ENCODE results near the gene MTHFD2.
A peak's percentile ranks its signal among the peaks of the same experiment; 100 is the strongest.

MTHFD2 gene

GRCh38 chr2:74198461-74199274 is at the start of gene MTHFD2:
Gene MTHFD2 (plus strand): TSS chr2:74198615. CDS start chr2:74198642, 27 bp downstream.
- Histone ChIP-seq H3K27me3 (ENCODE audit: control insufficient read depth, insufficient read depth, low read length) (no peaks in the 10 kb centered on the region), H3K4me1 (ENCODE audit: control insufficient read depth, insufficient read depth, low read length) (peaks cover 5% of the 10 kb centered on the region), H3K9ac (ENCODE audit: low read length) (peak within 1 kb of the TSS; percentile 89), H3K4me3 (ENCODE audit: low read length) (peak within 1 kb of the TSS; percentile 93), H3K36me3 (ENCODE audit: control insufficient read depth, insufficient read depth, low read length) (no peaks in the 10 kb centered on the region), H3K9me3 (ENCODE audit: control insufficient read depth, low read length) (no peaks in the 10 kb centered on the region)

GRCh38 chr2:74149247-74149525 is 49.2 kb upstream of the MTHFD2 start:
- no peaks in the 10 kb centered on the region for H3K36me3 ChIP-seq (ENCODE audit: control insufficient read depth, insufficient read depth, low read length)
- H3K4me1 ChIP-seq (ENCODE audit: control insufficient read depth, insufficient read depth, low read length): peaks cover 20% of the 10 kb centered on the region
- no peak overlapping the region for H3K4me3 ChIP-seq (ENCODE audit: low read length)
- no peaks in the 10 kb centered on the region for H3K9me3 ChIP-seq (ENCODE audit: control insufficient read depth, low read length)
- no peak overlapping the region for H3K9ac ChIP-seq (ENCODE audit: low read length)
- no peaks in the 10 kb centered on the region for H3K27me3 ChIP-seq (ENCODE audit: control insufficient read depth, insufficient read depth, low read length)

- H3K4me3 ChIP-seq (ENCODE audit: low read length): no peak overlapping the region
- no peaks in the 10 kb centered on the region for H3K36me3 ChIP-seq (ENCODE audit: control insufficient read depth, insufficient read depth, low read length)
- H3K9ac ChIP-seq (ENCODE audit: low read length): no peak overlapping the region
- H3K27me3 ChIP-seq (ENCODE audit: control insufficient read depth, insufficient read depth, low read length): no peaks in the 10 kb centered on the region
- H3K4me1 ChIP-seq (ENCODE audit: control insufficient read depth, insufficient read depth, low read length): peaks cover 20% of the 10 kb centered on the region
- no peaks in the 10 kb centered on the region for H3K9me3 ChIP-seq (ENCODE audit: control insufficient read depth, low read length)
Observed at GRCh38 chr2:74149570-74150319, 48.7 kb upstream of the MTHFD2 start.

- no peak overlapping the region for H3K9ac ChIP-seq (ENCODE audit: low read length)
- no peaks in the 10 kb centered on the region for H3K36me3 ChIP-seq (ENCODE audit: control insufficient read depth, insufficient read depth, low read length)
- peaks cover 6% of the 10 kb centered on the region for H3K4me1 ChIP-seq (ENCODE audit: control insufficient read depth, insufficient read depth, low read length)
- H3K4me3 ChIP-seq (ENCODE audit: low read length): no peak overlapping the region
- H3K9me3 ChIP-seq (ENCODE audit: control insufficient read depth, low read length): no peaks in the 10 kb centered on the region
- no peaks in the 10 kb centered on the region for H3K27me3 ChIP-seq (ENCODE audit: control insufficient read depth, insufficient read depth, low read length)
Observed at GRCh38 chr2:74152954-74153353, 45.5 kb upstream of the MTHFD2 start.

GRCh38 chr2:74155830-74156229 is 42.6 kb upstream of the MTHFD2 start:
- Histone ChIP-seq H3K4me3 (ENCODE audit: low read length) (no peak overlapping the region), H3K36me3 (ENCODE audit: control insufficient read depth, insufficient read depth, low read length) (no peaks in the 10 kb centered on the region), H3K4me1 (ENCODE audit: control insufficient read depth, insufficient read depth, low read length) (no peaks in the 10 kb centered on the region), H3K9me3 (ENCODE audit: control insufficient read depth, low read length) (no peaks in the 10 kb centered on the region), H3K9ac (ENCODE audit: low read length) (no peak overlapping the region), H3K27me3 (ENCODE audit: control insufficient read depth, insufficient read depth, low read length) (no peaks in the 10 kb centered on the region)

- H3K36me3 ChIP-seq (ENCODE audit: control insufficient read depth, insufficient read depth, low read length): no peaks in the 10 kb centered on the region
Observed at GRCh38 chr2:74162951-74163350, 35.5 kb upstream of the MTHFD2 start.

GRCh38 chr2:74164761-74165160 is 33.7 kb upstream of the MTHFD2 start:
- Histone ChIP-seq H3K27me3 (ENCODE audit: control insufficient read depth, insufficient read depth, low read length) (no peaks in the 10 kb centered on the region), H3K4me3 (ENCODE audit: low read length) (no peak overlapping the region), H3K36me3 (ENCODE audit: control insufficient read depth, insufficient read depth, low read length) (no peaks in the 10 kb centered on the region), H3K9me3 (ENCODE audit: control insufficient read depth, low read length) (no peaks in the 10 kb centered on the region), H3K4me1 (ENCODE audit: control insufficient read depth, insufficient read depth, low read length) (no peaks in the 10 kb centered on the region), H3K9ac (ENCODE audit: low read length) (no peak overlapping the region)

More at GRCh38 chr2:74162951-74163350, 35.5 kb upstream of the MTHFD2 start:
- H3K4me1 ChIP-seq (ENCODE audit: control insufficient read depth, insufficient read depth, low read length): no peaks in the 10 kb centered on the region
- no peak overlapping the region for H3K9ac ChIP-seq (ENCODE audit: low read length)
- no peak overlapping the region for H3K4me3 ChIP-seq (ENCODE audit: low read length)
- no peaks in the 10 kb centered on the region for H3K9me3 ChIP-seq (ENCODE audit: control insufficient read depth, low read length)
- no peaks in the 10 kb centered on the region for H3K27me3 ChIP-seq (ENCODE audit: control insufficient read depth, insufficient read depth, low read length)

GRCh38 chr2:74168739-74169138 is 29.7 kb upstream of the MTHFD2 start:
- no peaks in the 10 kb centered on the region for H3K27me3 ChIP-seq (ENCODE audit: control insufficient read depth, insufficient read depth, low read length)
- H3K36me3 ChIP-seq (ENCODE audit: control insufficient read depth, insufficient read depth, low read length): no peaks in the 10 kb centered on the region
- no peaks in the 10 kb centered on the region for H3K9me3 ChIP-seq (ENCODE audit: control insufficient read depth, low read length)
- no peak overlapping the region for H3K4me3 ChIP-seq (ENCODE audit: low read length)
- no peaks in the 10 kb centered on the region for H3K4me1 ChIP-seq (ENCODE audit: control insufficient read depth, insufficient read depth, low read length)
- H3K9ac ChIP-seq (ENCODE audit: low read length): no peak overlapping the region

- no peak overlapping the region for H3K4me3 ChIP-seq (ENCODE audit: low read length)
- H3K9me3 ChIP-seq (ENCODE audit: control insufficient read depth, low read length): no peaks in the 10 kb centered on the region
- H3K4me1 ChIP-seq (ENCODE audit: control insufficient read depth, insufficient read depth, low read length): peaks cover 4% of the 10 kb centered on the region
- no peaks in the 10 kb centered on the region for H3K36me3 ChIP-seq (ENCODE audit: control insufficient read depth, insufficient read depth, low read length)
- no peaks in the 10 kb centered on the region for H3K27me3 ChIP-seq (ENCODE audit: control insufficient read depth, insufficient read depth, low read length)
- H3K9ac ChIP-seq (ENCODE audit: low read length): no peak overlapping the region
Observed at GRCh38 chr2:74174909-74175308, 23.5 kb upstream of the MTHFD2 start.

GRCh38 chr2:74177696-74178095 is 20.7 kb upstream of the MTHFD2 start:
- Histone ChIP-seq H3K4me1 (ENCODE audit: control insufficient read depth, insufficient read depth, low read length) (peaks cover 4% of the 10 kb centered on the region), H3K4me3 (ENCODE audit: low read length) (peak overlapping the region; percentile 80), H3K27me3 (ENCODE audit: control insufficient read depth, insufficient read depth, low read length) (no peaks in the 10 kb centered on the region), H3K36me3 (ENCODE audit: control insufficient read depth, insufficient read depth, low read length) (no peaks in the 10 kb centered on the region), H3K9me3 (ENCODE audit: control insufficient read depth, low read length) (no peaks in the 10 kb centered on the region), H3K9ac (ENCODE audit: low read length) (peak overlapping the region; percentile 99)

- Histone ChIP-seq H3K4me3 (ENCODE audit: low read length) (peak within 1 kb of the TSS; percentile 80), H3K36me3 (ENCODE audit: control insufficient read depth, insufficient read depth, low read length) (no peaks in the 10 kb centered on the region), H3K9me3 (ENCODE audit: control insufficient read depth, low read length) (no peaks in the 10 kb centered on the region), H3K4me1 (ENCODE audit: control insufficient read depth, insufficient read depth, low read length) (peaks cover 4% of the 10 kb centered on the region), H3K9ac (ENCODE audit: low read length) (peak within 1 kb of the TSS; percentile 99), H3K27me3 (ENCODE audit: control insufficient read depth, insufficient read depth, low read length) (no peaks in the 10 kb centered on the region)
Observed at GRCh38 chr2:74178211-74179062, 20.0 kb upstream of the MTHFD2 start, which contains the start of gene MOB1A. Gene MOB1A (minus strand): TSS chr2:74178879. CDS start chr2:74178674, 205 bp downstream.
